Activated T-helper 9 cell treated with anti-CD3 and anti-CD28 coated beads, Interleukin-2, amount 50 U/mL, for 16 hours (primary cell): ENCODE data around the gene DNAJB4.

Source experiments
- DNase-seq: peaks from one replicate; pipeline ENCODE4 v3.0.0-alpha.2; 2020; ENCODE audit warnings: low read depth

Gene DNAJB4

GRCh38 chr1:78038071-78038470 lies 33.3 kb downstream of the DNAJB4 start:
- DNase-seq, result no peak

GRCh38 chr1:78038491-78038939 lies 33.8 kb downstream of the DNAJB4 start:
- DNase-seq, result no peak

GRCh38 chr1:78040484-78041089 lies 35.8 kb downstream of the DNAJB4 start:
- DNase-seq, result no peak

- DNase-seq, result no peak
These were observed 38.7 kb downstream of the DNAJB4 start for GRCh38 chr1:78043436-78043835.

- DNase-seq, result no peak
These were observed 40.2 kb downstream of the DNAJB4 start for GRCh38 chr1:78044796-78045562.

GRCh38 chr1:78045563-78045925 lies 40.8 kb downstream of the DNAJB4 start:
- DNase-seq, result no peak

- no peak for DNase-seq
These were observed 41.4 kb downstream of the DNAJB4 start, which contains the start of gene GIPC2 for GRCh38 chr1:78045926-78046778. GIPC2 (plus strand) TSS chr1:78045966; CDS start chr1:78046095, 129 bp downstream.

GRCh38 chr1:78047106-78047505 lies 42.4 kb downstream of the DNAJB4 start:
- DNase-seq, result no peak

- DNase-seq, result no peak
These were observed 42.9 kb downstream of the DNAJB4 start for GRCh38 chr1:78047631-78048030.

GRCh38 chr1:78048446-78048845 lies 43.7 kb downstream of the DNAJB4 start:
- no peak for DNase-seq

GRCh38 chr1:78049396-78049795 lies 44.7 kb downstream of the DNAJB4 start:
- DNase-seq, result no peak

GRCh38 chr1:78051005-78051404 lies 46.3 kb downstream of the DNAJB4 start:
- DNase-seq, result no peak

GRCh38 chr1:78052685-78053405 lies 48.1 kb downstream of the DNAJB4 start:
- no peak for DNase-seq

- no peak for DNase-seq
These were observed 48.8 kb downstream of the DNAJB4 start for GRCh38 chr1:78053498-78053897.

GRCh38 chr1:78054559-78054958 lies 49.8 kb downstream of the DNAJB4 start:
- no peak for DNase-seq

GRCh38 chr1:78054972-78055371 lies 50.2 kb downstream of the DNAJB4 start:
- no peak for DNase-seq

GRCh38 chr1:78055565-78056132 lies 50.9 kb downstream of the DNAJB4 start:
- DNase-seq, result no peak

- DNase-seq, result no peak
These were observed 53.9 kb downstream of the DNAJB4 start for GRCh38 chr1:78058670-78059069.

GRCh38 chr1:78060857-78061563 lies 56.3 kb downstream of the DNAJB4 start:
- no peak for DNase-seq

GRCh38 chr1:78061825-78062523 lies 57.2 kb downstream of the DNAJB4 start:
- no peak for DNase-seq
